Measurements from ENCODE around the gene GAPDHS. TPM values are rescaled to one million over a fixed set of nuclear protein-coding genes. Genes with fewer than 3 reads are reported as not detected.

GAPDHS gene
- total RNA-seq, 1 experiment from 2014 or later, result 3.6 TPM

DNA sequence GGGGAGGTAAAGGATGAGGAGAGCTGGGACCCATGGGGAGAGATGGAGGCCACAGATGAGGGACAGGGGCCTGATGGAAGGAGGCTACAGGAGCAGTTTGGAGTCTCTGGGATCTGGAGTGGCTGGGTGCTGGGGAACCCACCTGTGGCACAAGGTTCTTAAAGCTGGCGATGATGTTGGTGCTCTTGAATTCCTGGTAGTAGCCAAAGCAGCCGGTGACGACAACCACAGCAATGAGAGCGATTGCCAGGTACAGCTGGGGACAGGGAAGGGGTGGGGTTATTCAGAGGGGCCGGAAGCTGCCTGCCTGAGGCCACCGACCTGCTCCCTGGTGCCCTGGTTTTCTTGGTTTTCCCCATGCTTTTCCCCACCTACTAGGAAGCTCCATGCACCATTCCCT, 27.4 kb downstream of the GAPDHS start:
- DNase-seq (ENCODE audit: low read depth, low spot score), result no peak
- in situ Hi-C loops (cut with HindIII; ENCODE audit: low pct_unique_long_range_greater_than_20kb, low sequenced_read_pairs), result no loop called here

DNA sequence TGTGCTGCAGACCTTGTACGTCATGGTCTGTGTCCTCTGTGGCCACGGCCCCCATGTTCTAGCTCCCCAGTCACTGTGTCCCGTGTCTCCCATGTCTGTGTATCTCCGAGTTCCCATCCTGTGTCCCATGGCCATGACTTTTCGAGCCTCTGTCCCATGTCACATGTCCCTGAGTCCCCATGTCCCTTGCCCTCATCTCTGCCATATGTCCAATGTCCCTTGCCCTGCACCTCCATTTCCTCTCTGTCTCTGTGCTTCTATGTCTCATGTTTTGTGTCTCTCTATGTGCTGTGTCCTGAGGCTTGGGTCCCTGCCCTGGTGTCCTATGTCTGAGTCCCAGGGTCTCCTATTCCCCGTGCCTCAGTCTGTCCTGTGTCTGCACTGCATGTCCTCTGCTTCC, 28.2 kb downstream of the GAPDHS start:
- no peak for DNase-seq (ENCODE audit: low read depth, low spot score)
- in situ Hi-C loops (cut with HindIII; ENCODE audit: low pct_unique_long_range_greater_than_20kb, low sequenced_read_pairs), result no loop called here

DNA sequence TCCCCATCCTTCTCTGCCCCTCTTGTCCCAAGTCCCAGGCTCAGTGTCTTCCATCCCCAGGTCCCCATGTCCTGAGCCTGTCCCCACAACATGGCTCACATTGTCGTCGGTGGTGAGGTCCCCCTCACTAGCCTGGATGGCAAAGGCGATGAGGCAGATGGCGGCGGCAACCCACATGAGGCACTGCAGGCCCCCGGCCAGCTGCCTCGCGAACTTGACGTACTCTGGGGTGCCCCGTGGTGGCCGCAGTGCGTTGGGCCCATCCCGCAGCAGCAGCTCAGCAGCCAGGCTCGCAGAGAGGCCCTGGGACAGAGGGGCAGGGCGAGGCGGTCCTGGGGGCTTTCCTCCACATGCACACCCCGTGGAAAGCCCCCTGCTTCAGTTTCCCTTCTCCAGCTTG, 29.1 kb downstream of the GAPDHS start:
- no peak for DNase-seq (ENCODE audit: low read depth, low spot score)
- in situ Hi-C loops (cut with HindIII; ENCODE audit: low pct_unique_long_range_greater_than_20kb, low sequenced_read_pairs), result no loop called here

DNA sequence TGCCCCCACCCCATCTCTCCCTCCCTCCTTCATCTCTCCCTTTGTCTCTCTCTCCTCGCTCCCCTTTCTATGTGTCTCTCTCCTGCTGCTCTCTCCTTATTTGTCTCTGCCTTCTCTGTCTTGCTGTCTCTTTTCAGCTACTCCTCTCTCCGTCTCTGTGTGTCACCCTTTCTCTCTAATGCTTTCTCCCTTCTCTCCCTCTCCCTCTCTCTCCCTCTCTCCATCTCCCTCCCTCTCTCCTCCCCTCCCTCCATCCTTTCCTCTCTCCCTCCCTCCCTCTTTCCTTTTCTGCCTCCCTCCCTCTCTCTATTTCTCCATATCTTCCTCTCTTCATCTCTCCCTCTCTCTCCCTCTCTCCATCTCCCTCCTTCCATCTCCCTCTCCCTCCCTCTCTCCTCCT, 29.5 kb downstream of the GAPDHS start:
- DNase-seq (ENCODE audit: low read depth, low spot score), result no peak
- in situ Hi-C loops (cut with HindIII; ENCODE audit: low pct_unique_long_range_greater_than_20kb, low sequenced_read_pairs), result no loop called here

DNA sequence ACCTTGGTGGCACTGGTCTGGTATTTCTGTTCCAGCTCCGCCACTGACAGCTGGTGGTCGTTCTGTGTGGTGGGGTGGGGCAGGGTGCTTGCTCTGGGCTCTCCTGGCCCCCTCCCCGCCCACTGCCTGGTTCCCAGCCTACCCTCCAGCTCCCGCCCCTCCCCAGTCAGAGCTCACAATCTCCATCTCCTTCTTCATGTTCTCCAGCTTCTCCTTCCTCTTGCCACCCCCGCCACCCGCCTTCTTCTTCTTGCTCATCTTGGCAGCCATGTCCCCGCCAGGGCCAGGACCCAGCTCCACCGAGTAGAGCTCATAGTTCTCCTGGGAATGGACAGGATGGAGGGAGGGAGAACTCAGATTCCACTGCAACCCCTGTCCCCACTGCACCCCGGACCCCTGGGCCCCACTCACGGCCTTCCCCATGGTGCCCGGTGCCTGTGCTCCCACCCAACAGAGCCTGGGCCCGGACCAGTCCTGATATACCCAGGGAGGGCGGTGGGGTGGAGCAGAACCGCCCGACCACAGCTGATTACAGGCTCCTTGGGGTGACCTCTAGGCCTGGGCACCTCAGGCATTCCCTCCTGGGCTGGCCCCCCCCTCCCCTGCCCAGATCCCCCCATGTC, 30.1 kb downstream of the GAPDHS start, which contains the start of gene ATP4A:
Gene ATP4A, minus strand, starts transcription at position 452 of the 623 bp plus-strand sequence. Its CDS starts 29 bp downstream, at position 423.
- in situ Hi-C loops (cut with HindIII; ENCODE audit: low pct_unique_long_range_greater_than_20kb, low sequenced_read_pairs), result no loop called here

DNA sequence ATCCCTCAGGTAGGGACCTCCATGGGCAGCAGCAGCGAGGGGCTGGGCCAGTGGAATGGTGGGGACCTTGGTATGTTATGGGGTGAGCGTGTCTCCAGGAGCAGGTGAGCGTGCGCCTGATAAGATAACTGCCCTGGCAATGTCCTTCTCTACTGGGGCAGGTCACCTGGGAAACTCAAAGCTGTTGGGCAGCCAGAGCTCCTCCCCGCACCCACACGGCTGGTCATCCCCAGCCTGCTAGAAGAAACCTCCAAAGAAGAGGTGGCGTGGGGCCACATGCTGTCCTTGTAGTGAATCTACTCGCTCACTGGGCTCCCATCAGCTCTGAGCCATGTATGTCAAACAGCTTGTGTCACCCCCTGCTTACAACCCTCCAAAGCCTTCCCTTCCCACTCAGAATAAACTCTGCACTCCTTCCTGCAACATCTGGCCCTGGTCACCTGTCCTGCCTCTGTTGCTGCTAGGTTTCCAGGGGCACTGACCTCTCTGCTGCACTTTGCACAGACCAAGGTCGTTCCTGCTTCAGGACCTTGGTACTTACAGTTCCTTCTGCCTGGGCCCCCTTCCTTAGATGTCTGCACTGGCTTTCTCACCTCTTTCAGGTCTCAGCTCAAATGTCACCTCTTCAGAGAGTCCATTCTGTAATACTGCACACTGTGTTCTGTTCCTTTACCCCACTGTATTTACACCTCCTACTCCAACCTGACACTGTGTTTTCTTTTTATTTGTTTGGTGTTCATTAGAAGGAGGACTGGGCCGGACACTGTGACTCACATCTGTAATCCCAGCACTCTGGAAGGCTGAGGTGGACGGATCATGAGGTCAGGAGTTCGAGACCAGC, 32.0 kb downstream of the GAPDHS start:
- no peak for DNase-seq (ENCODE audit: low read depth, low spot score)
- in situ Hi-C loops (cut with HindIII; ENCODE audit: low pct_unique_long_range_greater_than_20kb, low sequenced_read_pairs), result no loop called here

More for the DNA sequence above, 30.1 kb downstream of the GAPDHS start, which contains the start of gene ATP4A:
- no peak for DNase-seq (ENCODE audit: low read depth, low spot score)

DNA sequence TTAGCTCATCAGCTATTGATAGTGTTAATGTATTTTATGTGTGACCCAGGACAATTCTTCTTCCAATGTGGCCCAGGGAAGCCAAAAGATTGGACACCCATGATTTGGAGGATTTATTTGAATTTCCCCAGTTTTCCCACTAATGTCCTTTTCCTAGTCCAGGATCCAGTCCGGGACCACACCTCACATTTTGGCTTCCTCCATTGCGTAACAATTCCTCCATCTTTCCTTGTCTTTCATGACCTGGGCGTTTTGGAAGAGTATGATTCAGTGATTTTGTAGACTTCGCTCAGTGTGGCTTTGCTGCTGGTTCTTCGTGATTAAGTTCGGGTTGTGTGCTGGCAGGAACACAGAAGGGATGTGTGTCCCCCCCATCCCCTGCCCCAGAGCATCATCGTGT, 33.5 kb downstream of the GAPDHS start:
- no peak for DNase-seq (ENCODE audit: low read depth, low spot score)
- in situ Hi-C loops (cut with HindIII; ENCODE audit: low pct_unique_long_range_greater_than_20kb, low sequenced_read_pairs), result no loop called here

DNA sequence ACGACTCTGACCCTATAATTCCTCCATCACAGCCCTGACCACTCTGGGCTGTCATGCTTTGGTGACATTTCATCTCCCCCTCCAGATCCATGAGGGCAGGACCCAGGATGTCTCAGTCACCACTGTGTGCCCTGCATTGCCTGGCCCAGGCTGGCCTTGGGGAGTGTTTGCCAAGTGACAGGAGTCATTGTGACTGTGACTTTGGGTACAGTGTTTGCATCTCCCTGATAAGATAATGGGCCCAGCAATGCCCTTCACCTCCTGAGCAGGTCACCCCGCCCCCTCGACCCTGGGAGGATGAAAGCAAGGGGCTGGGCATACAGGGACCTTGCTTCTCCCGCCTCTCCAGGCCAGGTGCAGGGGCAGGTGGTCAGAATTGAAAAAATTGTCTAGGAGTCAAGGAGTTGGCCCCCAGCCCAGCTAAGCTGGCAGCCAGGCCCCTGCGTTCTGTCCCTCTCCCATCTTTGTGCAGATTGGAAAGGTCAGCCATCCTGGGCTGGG, 36.1 kb downstream of the GAPDHS start:
- in situ Hi-C loops (cut with HindIII; ENCODE audit: low pct_unique_long_range_greater_than_20kb, low sequenced_read_pairs), result no loop called here
- no peak for DNase-seq (ENCODE audit: low read depth, low spot score)

DNA sequence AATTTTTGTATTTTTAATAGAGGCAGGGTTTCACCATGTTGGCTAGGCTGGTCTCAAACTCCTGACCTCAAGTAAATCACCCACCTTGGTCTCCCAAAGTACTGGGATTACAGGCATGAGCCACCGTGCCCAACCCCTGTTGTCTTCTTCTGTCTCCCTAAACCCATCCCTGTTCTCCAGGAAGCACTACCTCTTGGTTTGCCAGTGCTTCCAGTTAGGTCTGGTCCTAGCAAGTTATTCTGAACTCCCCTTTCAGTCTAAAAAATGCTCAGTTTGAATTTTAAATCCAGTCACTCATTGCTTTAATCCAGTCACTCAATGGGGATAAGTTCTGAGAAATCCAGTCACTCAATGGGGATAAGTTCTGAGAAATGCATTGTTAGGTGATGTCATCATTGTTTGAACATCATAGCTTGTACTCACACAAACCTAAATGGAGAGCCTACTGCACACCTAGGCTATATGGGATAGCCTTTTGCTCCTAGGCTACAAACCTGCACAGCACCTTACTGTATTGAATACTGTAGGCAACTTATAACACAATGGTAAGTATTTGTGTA, 38.2 kb downstream of the GAPDHS start:
- in situ Hi-C loops (cut with HindIII; ENCODE audit: low pct_unique_long_range_greater_than_20kb, low sequenced_read_pairs), result no loop called here
- DNase-seq (ENCODE audit: low read depth, low spot score), result no peak

DNA sequence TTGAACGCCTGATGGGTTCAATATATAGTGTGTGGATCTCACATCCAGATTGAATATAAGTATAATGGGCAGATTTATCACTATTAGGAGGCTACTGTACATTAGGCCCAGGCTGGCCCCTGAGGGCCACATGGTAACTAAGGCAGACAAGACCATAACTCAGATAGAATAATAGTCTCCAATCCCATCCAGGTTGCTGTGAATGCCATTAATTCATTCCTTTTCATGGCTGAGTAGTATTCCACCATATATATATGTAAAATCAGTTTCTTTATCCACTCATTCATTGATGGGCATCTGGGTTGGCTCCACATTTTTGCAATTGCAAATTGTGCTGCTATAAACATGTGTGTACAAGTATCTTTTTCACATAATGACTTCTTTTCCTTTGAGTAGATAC, 44.7 kb downstream of the GAPDHS start:
- in situ Hi-C loops (cut with HindIII; ENCODE audit: low pct_unique_long_range_greater_than_20kb, low sequenced_read_pairs), result no loop called here
- no peak for DNase-seq (ENCODE audit: low read depth, low spot score)

DNA sequence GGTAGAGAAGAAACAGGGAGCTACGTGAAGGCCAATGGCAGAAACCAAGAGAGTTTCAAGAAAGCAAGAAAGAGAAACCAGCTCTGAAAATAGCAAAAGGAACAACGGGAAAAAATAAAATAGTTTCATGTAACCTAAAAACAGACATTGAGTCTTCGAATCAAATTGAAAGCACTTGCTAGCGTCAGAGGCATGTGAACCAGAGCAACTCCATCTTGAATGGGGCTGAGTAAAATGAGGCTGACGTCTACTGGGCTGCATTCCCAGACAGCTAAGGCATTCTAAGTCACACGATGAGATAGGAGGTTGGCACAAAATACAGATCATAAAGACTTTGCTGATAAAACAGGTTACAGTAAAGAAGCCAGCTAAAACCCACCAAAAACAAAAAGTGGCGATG, 45.5 kb downstream of the GAPDHS start:
- in situ Hi-C loops (cut with HindIII; ENCODE audit: low pct_unique_long_range_greater_than_20kb, low sequenced_read_pairs), result no loop called here
- no peak for DNase-seq (ENCODE audit: low read depth, low spot score)

DNA sequence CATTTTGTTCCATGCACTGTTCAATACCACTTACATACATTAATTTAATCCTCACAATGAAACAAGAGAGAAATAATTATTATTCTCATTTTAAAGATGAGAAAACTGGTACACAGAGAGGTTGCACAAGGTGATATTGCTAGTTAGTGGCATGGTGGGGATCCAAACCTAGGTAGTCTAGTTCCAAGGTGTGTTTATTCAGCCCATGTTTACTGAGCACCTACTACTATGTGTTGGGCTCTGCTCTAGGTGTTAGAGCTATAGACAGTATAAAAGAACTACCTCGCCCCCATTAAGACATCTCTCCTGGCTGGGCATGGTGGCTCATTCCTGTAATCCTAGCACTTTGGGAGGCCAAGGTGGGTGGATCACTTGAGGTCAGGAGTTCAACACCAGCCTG, 49.5 kb downstream of the GAPDHS start:
- in situ Hi-C loops (cut with HindIII; ENCODE audit: low pct_unique_long_range_greater_than_20kb, low sequenced_read_pairs), result no loop called here
- DNase-seq (ENCODE audit: low read depth, low spot score), result no peak

DNA sequence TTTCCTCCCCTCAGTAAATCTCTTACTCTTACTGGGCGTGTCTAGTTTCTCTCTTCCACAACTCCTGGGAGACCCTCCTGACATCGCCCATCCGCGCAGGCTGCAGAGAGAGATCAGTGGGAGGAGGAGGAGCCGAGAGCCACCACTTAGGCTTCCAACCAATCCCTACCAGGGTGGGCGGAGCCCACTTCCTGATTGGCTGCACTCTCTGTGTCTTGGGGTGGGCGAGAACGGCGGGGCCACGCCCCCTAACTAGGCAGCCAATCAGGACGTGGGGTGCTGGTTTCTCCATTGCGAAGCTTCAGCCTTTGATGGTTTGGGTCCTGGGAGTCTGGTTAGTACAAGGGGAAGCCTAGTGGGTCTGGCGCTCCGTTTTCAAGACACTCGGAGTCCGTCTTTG, 52.6 kb downstream of the GAPDHS start, which contains the start of gene PMIS2:
Gene PMIS2, plus strand, starts transcription at position 326 of the 400 bp plus-strand sequence. CDS start 87 bp downstream, outside the sequence.
- in situ Hi-C loops (cut with HindIII; ENCODE audit: low pct_unique_long_range_greater_than_20kb, low sequenced_read_pairs), result no loop called here
- peak; percentile 39 for DNase-seq (ENCODE audit: low read depth, low spot score)

DNA sequence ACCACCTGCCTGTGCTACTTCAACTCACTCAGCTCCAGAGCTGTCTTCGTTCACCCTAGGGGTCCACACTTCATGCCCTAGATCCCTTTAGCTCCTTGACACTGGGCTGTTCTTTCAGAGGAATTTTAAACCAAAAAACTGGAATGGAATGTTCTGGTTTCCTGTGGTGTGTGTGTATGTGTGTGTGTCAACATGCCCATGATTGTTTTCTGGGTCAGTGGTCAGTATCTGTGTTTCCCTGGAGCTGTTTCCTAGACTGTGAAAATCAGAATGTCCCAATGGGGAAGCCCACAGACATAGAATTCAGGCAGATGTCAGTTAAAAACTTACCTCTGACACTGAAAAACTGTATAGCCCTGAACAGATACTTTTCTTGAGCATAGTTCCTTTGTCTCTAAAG, 54.1 kb downstream of the GAPDHS start:
- DNase-seq (ENCODE audit: low read depth, low spot score), result no peak
- in situ Hi-C loops (cut with HindIII; ENCODE audit: low pct_unique_long_range_greater_than_20kb, low sequenced_read_pairs), result no loop called here

DNA sequence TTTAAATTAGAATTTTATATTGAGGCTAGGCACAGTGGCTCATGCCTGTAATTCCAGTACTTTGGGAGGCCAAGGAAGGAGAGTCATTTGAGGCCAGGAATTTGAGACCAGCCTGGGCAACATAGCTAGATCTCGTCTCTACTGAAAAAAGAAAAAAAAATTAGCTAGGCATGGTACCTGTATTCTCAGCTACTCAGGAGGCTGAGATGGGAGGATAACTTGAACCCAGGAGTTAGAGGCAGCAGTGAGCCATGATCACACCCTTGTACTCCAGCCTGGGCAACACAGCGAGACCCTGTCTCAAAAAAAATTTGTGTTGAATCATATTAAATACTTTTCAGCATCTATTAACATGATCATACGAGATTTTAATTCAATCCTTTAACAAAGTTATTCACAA, 57.6 kb downstream of the GAPDHS start:
- in situ Hi-C loops (cut with HindIII; ENCODE audit: low pct_unique_long_range_greater_than_20kb, low sequenced_read_pairs), result no loop called here
- DNase-seq (ENCODE audit: low read depth, low spot score), result no peak

DNA sequence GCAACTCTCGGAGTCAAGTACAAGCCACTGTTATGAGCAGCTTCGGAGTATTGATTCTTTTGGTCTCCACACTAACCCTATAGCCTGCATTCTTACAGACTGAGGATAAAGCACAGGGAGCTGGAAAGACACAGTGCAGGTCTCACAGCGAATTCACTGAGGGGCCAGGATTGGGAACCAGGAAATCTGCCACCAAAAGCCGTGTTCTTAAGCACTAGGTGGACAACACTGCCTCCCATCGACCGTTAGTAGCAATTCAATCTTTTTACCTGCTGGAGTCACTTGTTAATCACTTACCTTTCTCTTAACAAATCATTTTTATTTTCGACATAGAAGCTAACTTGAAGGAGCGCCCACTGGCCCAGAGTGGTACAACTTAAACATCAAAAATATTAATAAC, 59.0 kb downstream of the GAPDHS start:
- DNase-seq (ENCODE audit: low read depth, low spot score), result peak; percentile 59
- in situ Hi-C loops (cut with HindIII; ENCODE audit: low pct_unique_long_range_greater_than_20kb, low sequenced_read_pairs), result no loop called here
